HuH-7 (cell line): Measurements from ENCODE around the gene PRUNE1.
A peak's percentile ranks its signal among the peaks of the same experiment; 100 is the strongest.

ENCODE experiments used
- DNase-seq: peaks from one replicate; pipeline ENCODE4 v3.0.0; 2011; ENCODE audit warnings: low spot score

The PRUNE1 gene

DNA sequence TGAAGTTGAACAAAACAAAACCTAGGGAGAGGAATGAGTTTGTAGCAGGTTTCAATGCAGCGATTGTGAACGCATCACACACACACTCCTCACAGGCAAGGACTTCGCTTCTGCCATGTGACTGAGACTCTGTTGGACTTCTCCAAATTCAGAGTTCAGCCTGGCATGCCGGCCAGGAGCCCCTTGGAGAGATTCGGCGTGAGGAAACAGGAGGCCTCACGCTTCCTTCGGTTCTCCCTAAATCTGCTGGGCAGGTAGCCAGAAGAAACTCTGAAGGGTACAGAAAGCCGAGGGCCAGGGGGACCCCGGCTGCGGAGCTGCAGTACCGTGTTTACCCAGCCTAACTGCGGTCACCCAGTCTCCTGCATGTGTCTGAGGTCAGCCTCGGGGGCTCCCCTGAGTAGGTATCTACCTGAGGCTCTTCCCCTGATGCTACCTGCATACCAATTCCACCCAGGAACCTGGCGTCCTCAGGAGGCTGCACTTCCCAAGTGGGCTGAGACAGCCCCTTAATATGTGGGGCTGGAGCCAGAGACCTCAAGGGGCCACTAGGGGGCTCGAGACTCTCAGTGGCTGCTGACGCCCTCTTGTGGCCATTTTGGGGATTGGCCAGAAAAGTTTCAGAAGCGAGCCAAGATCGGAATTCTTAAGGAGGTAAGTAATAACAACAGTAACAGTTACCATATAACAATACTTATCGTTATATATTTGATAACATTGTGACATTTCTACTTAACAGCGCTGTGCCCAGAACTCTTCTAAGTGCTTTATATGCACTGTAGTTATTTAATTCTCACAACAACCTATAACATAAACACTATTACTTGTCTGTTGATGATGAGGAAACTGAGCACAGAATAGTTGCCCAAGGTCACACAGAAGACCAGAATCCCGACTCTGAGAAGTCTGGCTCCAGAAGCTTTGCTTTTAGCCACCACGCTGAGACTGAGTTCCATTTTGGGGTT is 28.9 kb upstream of the PRUNE1 start:
- peak; percentile 86 for DNase-seq

DNA sequence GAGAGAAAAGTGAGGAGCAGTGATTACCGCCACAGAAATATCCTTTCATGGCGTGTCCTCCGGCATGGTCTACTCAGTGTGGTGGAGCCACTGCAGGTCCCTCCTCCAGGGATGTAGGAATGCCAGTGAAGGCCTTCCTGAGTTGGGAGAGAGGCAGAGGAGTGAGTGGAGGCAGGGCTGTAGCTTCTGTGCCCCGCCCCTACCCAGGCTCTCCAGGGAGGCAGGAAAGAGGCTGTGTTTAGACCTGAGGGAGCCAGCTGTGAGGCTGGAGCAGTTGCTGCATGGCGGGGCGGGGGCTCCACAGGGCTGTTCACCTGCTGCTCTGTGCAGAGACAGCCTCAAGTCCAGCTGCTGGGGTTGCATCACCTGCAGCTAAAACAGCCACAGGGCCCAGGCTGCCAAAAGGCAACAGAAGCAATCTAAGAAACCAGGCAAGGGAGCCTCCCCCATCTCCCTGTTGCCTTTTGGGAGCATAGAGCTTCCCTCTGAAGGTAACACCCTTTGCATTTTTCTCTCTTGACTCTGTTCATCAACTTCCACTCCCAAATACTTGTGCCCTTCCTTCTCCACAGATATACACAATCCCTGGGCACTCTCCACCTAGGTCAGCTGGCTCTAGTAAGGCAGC is 27.0 kb upstream of the PRUNE1 start:
- DNase-seq, result peak; percentile 63

DNA sequence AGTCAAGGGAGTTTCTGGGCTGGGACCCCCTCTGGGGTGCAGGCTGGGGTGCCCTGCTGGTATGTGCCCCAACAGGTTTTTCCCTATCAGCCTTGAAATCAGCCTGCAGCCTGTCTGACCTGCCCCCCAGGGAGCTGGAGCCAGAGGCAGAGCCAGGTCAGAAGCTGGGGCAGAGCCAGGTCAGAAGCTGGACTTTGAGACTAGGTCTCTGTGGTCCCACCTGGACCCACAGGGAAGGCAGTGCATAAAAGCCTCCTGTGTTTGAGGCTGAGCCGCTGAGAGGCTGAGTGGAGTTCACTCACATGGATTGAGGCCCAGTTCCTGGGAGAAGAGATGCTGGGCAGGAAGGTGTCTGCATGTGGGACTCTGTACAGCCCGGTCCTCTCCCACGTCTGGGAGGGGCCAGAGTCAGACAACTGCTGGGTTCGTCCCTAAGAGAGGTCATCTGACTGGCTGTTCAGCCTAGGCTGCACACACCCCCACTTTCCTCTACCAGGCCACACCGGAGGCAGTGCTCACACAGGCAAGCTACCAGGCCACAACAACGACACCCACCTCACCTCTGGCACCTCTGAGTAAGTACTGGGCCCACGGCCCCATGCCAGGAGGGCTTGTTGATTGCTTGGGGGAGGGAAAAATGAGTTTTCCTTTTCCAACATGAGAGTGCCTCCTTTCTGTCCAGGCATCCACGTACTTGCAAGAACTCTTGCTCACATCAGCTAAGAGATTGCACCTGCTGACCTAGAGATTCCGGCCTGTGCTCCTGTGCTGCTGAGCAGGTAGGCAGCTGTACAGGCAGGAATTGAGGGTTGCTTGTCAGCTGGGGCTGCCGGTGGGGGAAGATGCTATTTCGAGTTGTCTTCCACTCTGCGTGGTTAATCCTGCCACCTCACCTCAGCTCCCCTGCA is 26.2 kb upstream of the PRUNE1 start, which contains the start of gene ANXA9:
Gene ANXA9 (plus strand): TSS at position 488 of the 908 bp plus-strand sequence. CDS start 814 bp downstream, outside the sequence.
- DNase-seq, result peak; percentile 68

DNA sequence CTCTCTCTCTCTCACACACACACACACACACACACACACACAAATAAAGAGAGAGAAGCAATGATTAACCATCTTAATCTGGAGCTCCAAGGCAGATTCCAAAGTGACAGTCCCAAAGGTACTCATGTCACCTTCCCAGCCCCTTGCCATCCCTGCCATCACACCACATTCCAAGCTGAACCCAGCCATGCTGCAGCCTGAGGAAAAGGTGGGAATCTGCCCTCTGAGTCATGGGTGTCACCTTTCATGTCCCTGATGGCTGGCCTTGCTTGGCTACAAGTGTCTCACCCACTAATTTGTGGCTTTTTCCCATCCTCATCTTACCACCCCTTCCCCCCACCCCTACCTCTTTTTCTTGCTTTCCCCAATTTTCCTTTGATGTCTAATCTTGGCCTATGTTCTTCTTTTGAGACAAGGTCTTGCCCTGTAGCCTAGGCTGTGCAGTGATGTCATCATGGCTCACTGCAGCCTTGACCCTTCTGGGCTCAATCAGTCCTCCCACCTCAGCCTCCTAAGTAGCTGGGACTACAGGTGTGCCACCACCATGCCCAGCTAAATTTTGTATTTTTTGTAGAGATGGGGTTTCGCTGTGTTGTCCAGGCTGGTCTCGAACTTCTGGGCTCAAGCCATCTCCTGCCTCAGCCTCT is 22.9 kb upstream of the PRUNE1 start:
- DNase-seq, result no peak

DNA sequence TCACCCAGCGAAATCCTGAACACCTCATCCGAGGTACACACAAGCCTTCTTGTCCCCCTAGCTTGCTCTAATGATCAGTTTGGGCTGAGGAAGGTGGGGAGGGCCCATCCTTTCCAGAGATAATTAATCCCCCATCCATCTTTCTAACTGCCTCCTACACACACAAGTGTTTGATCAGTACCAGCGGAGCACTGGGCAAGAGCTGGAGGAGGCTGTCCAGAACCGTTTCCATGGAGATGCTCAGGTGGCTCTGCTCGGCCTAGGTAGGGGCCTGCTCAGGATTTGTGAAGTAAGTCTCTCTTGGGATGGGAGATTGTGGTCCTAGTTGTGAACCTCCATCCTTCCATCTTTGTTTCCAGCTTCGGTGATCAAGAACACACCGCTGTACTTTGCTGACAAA is 20.3 kb upstream of the PRUNE1 start:
- DNase-seq, result no peak

DNA sequence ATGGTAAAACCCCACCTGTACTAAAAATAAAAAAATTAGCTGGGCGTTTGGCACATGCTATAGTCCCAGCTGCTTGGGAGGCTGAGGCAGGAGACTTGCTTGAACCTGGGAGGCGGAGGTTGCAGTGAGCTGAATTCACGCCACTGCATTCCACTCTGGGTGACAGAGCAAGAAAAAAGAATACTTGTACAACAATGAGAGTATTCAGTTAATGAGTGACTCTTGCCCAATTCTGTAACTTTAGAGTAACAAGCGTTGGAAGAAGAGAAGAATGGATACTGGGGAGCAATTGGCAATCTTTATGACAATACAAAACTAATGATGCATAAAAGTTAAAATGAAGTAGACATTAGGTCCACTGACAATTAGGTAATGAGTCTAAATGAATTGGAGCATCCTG is 15.6 kb upstream of the PRUNE1 start:
- DNase-seq, result no peak

DNA sequence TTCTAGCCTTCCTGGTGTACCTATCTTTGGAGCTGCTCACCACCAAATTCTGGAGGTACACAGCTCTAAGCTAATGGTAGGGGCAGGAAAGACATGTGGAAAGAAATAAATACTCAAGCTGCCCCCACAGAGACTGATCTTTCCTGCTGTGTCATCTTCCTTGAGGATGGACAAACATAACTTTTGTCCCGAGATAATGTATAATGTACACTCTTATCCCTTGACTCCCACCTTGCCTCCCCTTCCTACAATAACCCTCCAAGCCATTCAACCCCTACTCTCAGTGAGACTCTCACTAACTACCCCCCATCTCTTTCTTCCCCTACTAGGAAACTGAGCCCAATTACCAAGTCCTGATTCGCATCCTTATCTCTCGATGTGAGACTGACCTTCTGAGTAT is 14.0 kb upstream of the PRUNE1 start:
- DNase-seq, result no peak

DNA sequence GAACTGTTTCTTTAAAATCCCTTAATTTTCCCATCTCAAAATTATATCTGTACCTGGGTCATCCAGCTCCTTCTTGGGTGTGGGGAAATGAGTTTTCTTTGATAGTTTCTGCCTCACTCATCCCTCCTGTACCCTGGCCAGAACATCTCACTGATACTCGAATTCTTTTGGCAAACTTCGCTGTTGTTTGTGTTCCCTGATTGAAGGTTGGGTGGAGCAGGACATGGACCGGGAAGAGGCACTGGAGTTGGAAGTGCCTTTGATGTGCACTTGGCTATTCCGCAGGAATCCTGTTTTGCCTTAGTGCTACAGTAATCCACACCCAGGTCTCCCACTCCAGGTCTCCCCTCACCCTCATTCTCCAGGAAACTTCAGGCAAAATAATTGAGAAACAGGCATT is 12.8 kb upstream of the PRUNE1 start:
- DNase-seq, result no peak

DNA sequence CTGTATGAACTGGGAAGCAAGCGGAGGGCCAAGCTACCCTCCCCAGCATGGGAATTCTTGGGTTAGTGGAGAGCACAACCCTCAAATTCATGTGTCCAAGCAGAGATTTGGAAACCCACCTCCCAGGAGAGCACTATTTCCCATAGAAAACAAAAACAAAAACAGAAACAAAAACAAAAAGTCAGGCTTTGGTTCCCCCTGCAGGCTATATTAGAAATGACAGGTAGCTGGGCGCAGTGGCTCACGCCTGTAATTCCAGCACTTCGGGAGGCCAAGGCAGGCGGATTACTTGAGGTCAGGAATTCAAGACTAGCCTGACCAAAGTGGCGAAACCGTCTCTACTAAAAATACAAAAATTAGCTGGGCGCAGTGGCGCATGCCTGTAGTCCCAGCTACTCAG is 12.4 kb upstream of the PRUNE1 start:
- no peak for DNase-seq

DNA sequence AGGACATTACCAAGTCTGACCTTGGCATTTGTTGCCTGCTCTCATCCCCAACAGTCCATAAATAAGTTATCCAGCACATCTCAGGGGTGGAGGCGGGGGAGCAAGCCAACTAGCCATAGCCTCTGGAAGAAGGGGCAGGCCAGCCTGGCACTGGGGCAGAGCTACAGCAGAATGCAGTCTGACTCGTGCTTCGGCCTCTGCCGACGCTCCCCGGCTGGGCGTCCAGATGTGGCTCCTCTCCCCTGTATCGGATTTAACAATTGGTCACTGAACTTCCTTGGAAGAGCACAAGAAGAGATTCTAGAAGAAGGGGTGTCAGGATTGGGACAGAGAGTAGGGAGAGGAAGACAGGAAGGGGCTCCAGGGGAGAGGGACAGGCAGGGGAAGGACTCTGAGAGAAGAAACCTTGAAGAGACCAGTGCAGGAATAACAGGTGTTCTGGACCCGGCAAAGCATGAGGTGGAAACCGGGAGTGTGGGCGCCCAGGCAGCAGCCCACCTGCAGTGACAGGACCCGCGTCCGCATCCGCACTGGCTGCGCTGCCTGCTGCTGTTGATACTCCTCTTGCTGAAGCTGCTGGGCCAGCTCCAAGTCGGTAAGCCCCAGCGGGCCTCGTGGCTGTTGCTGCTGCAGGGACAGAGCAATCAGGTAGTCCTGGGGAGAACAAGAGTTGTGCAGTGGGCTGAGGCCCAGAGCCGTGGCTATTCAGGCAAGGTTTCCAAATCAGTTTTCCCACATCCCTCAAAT is 10.9 kb upstream of the PRUNE1 start:
- DNase-seq, result no peak

DNA sequence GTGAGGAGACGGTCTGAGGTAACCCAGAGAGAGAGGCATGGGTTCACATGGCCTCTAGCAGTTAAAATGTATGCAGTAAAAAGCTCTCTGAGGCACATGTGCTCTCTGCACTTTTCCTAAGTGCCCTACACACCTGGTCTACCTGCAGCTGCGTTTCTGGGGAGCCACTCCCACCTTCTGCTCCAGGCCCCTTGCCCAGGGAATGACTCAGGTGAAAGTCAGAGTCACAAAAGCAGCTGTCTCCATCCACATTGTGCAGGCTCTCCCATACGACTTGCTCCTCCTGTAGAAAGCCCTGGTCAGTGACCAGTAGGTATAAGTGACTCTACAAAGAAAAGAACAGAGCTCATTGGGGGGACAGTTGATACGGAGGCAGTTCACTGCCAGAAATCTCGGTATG is 10.3 kb upstream of the PRUNE1 start:
- no peak for DNase-seq

DNA sequence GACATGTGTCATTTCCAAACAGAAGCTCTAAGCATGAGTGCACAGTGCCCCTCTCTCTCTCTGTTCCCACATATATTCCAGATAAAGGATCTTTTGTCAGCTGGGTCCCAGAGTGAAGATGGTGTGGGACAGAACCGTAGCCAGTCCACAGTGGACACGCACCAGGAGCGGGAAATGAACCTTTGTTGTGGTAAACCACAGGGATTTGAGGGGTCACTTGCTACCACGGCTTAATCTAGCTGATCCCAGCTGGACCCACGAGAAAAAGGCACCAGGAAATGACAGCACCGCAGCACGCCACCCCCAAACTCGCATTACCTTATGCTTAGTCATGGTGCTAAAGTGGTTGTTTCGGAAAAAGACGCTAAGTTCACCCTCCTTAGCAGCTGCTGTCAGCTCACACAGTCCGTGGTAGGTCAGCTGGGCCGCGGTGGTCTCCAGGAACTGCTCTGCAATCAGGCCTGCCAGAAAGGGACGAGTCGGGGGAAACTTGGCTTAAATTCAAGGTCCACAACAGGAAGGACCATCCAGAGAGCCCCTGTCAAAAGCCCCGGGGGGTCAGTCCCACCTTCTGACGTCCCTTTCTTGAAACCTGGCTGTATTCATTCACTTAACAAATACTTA is 9.1 kb upstream of the PRUNE1 start:
- DNase-seq, result no peak

DNA sequence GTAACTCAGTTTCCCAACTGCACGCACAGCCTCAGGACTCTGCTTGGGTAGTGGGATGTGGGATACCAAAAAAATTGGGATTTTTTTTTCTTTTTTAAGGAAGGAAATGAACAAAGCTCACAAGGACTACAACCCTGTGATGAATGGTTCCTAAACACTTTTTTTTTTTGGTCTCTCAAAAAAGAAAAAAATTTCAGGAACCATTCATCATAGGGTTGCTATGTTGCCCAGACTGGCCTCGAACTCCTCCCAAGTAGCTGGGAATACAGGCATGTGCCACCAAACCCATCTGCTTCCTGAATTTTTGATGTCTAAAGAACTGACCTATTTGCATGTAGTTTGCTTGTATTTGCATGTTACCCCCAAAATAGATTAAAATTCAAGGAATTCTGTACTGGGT is 8.3 kb upstream of the PRUNE1 start:
- DNase-seq, result no peak

DNA sequence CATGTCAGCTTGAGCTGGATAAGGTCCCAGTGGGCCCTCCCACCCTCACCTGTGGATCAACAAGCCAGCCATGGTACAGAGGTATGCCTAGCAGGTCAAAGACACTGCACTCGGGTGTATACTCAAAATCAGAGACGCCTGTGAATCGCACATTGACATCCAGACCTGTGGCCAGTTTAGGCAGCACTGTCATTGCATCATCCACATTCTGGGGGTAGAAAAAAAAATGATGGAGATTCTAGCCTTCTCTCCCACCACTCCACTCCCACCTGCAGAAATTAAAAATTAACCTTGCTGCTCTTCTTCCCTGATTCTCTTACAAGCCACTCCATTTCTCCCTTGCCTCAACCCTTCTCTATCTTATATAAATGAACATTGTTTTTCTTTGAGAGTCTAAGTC is 7.8 kb upstream of the PRUNE1 start:
- no peak for DNase-seq

DNA sequence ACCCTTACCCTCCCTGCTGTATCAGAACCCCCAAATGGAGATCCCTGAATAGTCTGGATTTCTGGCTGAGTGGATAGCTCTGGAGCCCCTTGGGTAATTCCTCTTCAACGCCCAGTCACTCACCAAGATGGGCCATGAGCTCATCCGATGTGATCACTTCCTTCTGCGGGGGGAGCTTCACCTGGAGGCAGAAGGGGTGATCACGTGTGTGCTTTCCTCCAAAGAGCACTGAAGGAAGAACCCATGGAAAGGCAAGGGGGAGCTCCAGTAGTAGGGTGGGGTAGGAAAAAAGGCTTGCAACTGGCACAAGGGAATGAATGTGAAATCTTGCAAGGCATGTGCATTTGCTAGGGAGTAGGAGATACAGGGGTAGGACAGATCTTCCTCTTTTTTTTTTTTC is 6.6 kb upstream of the PRUNE1 start:
- no peak for DNase-seq

DNA sequence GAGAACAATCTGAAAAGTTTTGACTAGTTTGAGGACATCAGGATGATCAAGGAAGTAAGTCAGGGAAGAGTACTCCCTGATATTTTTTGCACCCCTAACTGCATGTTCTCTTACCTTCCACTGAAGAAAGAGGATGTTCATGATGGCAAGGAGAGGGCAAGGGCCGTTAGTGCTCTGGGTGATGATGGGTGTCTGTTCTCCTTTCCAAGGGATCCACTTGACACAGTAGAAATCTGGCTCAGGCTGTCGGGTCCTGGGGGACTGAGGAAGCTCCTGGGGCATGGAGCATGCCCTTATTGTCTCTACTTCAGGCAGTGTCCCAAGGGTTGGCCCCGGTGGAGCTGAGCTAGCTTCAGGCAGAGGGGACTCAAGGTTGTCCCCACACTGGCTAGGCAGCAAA is 6.2 kb upstream of the PRUNE1 start:
- DNase-seq, result no peak

DNA sequence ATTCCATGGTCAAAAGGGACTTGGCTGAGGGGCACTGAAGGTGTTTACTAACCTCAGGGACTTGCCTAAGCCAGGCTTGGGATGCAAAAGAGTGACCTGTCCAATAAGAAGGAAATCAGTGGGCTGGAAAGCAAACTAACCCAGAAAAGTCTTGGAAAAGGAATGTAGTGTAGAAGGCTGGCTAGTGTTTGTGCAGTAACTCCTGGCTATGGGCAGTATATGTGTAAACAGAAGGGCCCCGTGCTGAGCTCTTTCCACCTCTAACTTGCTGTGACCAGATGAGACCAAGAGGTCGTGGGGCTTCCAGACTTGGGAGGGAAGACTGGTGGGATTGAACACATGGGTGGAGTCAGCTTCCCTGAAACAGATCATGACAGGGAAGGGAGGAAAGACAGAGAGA is 5.6 kb upstream of the PRUNE1 start:
- no peak for DNase-seq

DNA sequence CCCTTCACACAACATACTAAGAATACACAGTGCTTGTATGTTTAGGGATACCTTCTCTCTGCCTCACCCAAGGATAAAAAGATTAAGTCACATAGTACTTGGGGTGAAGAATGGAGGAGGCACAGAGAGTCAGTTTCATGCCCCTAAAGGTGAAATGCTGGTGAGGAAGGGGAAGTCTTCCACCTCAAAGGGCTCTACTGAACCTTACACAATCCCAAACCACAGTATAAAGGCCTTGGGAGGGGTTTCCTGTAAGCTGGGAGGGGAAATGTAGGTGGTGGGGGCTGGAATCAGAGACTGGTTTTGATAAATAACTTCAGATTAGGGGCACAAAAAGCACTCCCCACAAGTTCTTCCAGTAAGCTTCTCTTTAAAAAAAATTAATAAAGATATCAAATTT is 5.1 kb upstream of the PRUNE1 start:
- DNase-seq, result no peak

DNA sequence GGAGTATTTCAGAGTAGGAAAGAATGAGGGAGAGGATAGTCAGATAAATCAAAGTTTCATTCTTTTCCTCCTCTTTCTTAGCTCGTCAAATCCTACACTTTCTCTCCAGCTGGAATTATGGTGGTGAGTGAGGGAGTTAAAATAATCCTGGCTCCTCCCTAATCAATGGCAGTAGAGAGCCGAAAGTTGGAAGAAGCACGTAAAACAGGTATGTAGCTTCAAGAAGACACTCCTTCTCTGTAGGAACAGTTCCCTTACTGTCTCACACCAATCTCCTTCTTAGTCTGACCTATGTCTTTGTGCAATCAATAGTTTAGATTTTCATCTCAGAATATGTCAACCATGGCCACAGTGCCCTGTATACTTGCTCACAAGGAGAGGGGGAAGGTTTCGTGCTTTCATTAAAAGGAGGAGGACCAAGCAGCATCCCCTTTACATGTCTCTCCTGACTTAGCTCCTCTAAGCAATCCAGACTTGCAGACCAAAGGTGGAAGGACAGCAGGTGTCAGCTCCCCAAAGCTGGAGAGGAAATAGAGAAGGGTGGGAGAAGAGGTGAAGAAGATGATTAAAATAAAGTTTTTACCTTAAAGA is 2.4 kb upstream of the PRUNE1 start:
- no peak for DNase-seq

DNA sequence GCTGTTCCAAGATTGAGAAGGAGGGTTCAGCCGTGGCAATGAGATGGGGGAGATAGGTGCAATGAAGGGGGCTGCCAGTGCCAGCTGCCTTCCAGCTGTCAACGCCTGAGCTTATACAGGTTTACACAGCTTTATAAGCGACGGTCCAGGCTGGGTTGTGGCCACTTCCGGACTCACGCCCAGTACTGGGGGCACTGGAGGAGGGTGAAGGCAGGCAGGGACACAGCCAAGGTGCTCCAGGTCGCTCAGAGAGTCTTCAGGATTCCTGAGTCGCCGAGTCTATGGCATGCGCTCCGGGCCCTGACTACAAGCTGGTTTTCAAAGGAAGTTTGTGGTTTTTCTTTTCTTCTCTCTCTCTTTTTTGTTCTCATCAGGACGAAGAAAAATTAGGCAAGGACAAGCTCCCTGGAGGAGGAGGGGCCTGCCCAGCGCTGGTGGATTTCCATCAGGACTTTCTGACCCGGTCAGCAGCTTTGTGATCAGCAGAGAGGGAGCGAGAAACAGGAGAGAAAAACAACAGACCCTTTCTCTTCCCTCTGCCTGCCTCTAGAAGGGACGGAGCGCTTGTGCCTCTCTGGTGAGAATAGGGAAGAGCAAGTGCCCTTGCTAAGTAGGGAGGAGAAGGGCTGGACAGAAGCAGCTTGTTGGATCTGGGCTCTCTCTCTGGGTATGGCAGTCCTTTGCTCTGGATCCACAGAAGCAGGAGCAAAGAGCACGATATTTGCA is 1.8 kb upstream of the PRUNE1 start, which contains the start of gene MINDY1:
Gene MINDY1 (minus strand): TSS at position 576 of the 726 bp plus-strand sequence. CDS start 4,285 bp downstream, outside the sequence.
- peak; percentile 73 for DNase-seq
